Suppressor macrophage treated with lipopolysaccharide for 4 hours (primary cell): ENCODE results near the gene KRTAP5-6.
A peak's percentile ranks its signal among the peaks of the same experiment; 100 is the strongest.
"Not testable (repeated sequence)": the region's sequence is repeated elsewhere in the genome, so short reads cannot be mapped to it uniquely, and the experiment has no call there.

Experiments
- DNase-seq: peaks from one replicate; pipeline ENCODE4 v3.0.0-alpha.2; 2020

The KRTAP5-6 gene

DNA sequence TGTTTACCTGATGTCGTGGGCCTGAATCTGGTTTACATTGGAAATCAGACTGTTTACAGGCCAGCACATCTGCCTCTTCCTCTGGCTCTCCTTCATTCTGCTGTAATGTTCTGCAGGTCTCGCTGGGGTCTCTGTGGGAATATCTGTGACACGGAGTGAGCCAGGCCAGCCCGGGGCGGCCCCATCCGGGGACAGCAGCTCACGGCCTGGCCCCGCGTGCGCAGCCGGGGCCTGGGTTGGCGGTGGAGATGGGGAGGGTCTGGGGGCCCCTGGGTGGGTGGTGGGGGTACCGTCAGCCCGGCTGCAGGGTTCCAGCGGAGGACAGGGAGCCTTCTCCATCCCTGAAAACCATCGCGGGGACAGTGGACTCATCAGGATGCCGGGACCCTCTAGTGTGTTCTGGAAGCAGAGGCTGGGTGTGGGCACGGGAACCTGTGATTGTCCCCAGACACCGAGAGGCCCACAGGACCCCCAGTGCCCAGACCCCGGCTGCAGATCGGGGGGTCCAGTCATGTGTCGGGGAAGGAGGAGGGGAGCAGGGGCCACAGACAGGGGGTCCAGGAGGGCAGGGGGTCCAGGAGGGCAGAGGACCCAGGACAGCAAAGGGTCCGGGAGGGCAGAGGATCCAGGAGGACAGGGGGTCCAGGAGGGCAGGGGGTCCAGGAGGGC lies 13.0 kb upstream of the KRTAP5-6 start:
- DNase-seq, result not testable (repeated sequence)

DNA sequence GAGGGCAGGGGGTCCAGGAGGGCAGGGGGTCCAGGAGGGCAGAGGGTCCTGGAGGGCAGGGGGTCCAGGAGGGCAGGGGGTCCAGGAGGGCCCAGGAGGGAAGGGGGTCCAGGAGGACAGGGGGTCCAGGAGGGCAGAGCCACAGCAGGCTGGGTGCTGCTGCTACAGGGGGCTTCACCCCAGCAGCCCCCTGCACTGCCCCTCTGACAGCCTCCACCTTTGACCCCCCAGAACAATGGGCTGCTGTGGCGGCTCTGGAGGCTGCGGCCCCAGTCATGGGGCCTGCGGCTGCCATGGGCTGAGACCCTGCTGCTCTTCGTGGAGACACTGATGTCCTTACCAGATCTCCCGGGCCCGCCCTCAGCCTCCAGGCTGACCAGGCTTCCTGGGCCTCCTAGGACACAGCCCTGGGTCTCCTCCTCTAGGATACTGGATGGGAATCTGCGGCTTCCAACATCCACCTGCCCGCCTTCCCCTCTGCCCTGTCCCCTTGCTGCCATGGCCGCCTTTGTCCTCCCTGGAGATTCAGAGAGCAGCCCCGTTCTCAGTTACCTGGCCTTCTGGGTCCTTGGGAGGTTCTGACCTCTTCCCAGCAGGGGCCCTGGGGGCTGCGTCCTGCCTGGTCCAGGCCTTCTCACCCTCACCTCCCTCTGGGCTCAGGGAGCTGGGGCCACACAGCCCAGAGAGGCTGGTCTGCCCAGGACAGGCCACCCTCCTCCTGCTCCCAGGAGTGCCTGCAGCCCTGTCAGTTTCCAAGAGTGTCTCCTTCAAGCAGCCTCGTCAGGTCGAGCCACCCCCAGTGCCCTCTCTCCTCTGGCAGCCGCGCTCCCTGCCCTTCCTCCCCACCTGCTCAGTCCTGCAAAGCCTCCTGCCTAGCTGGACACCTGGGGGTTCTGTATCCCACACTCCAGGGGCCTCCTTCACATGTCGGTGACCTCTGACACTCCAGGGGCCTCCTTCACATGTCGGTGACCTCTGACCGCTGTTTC lies 11.8 kb upstream of the KRTAP5-6 start:
- not testable (repeated sequence) for DNase-seq

DNA sequence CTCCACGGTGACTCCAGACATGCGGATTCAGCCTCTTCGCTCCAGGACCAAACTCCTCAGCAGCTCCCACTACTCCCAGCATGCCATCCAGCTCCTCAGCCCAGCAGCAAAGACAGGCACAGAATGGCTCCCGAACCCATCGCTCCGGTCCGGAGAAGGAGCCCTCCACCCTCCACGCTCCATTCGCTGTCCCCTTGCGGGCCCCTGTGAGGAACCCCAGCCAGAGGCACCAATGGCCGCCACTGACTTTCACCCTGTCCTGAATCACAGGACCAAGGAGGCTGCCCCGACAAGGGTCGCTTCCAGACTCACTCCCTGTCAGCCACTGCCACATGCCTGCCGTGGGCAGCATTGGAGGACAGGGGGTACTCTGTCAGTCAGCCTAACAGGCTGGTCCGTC lies 10.8 kb upstream of the KRTAP5-6 start:
- DNase-seq, result not testable (repeated sequence)

DNA sequence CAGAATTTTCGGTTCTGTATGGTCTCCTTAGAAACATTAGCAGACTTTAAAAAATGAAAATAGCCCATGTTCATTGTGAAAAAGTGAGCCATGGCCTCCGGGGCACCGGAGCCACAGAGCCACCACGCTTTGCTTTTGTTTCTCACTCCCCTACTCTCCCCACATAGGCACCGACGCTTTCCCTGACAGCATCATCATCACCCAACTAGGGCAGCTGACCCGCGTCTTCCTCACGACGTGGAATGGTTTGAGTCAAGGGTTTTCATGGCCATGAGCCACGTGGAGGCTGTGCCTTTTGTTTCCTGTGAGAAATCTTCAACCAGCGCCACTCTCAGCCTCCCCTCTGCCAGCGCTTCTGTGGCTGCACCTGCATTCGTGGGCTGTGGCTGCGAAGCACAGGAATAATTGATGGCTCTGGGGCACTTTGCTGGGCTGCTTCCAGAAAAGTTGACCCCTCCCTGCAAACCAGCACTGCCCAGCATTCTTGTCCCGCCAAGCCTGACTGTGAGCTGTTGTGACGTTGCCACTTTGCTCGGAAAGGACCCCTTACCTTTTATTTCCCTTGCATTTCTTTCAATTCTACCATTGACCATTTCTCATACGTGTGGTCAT lies 8.6 kb upstream of the KRTAP5-6 start:
- not testable (repeated sequence) for DNase-seq

DNA sequence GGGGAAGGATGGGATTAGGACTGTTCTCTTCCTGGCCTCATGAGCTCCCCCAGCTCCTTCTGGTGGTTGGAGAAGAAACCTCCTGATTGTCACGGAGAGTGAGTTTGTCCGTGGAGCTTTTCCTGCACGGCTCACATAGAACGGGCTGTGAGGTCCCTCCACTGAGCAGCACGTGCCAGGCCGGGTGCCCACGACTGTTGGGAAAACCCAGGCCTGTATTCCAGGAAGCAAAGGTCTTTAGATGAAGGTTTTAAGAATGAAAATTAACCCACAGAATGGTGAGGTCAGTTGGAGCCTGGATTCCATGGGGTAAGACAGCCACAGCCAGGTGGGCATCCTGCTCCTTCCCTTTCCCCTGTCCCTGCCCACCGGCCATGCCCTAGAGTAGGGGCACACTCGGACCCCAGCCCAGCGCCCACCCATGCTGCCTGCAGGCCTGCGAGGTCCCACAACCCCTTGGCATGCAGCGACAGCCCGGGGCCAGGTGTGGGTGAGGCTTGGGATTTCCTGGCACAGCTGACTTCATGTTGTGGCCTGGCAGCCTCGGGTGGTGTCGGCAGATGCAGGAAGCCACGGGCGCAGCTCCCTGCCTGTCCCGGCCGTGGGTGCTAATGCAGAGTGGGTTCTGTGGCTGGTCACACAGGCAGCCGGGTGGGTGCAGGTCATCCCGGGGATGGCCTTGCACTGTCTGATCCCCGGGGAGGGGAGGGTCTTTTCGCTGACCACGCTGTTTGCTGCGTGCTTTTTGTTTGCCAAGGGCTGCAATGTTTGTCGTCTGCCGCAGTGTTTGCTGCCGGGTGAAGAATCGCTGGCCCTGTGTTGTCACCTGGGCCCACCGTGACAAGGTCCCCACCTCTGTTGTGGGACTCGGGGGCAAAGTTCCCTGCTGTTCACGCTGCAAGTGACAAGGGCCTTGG lies 7.5 kb upstream of the KRTAP5-6 start:
- DNase-seq, result not testable (repeated sequence)

DNA sequence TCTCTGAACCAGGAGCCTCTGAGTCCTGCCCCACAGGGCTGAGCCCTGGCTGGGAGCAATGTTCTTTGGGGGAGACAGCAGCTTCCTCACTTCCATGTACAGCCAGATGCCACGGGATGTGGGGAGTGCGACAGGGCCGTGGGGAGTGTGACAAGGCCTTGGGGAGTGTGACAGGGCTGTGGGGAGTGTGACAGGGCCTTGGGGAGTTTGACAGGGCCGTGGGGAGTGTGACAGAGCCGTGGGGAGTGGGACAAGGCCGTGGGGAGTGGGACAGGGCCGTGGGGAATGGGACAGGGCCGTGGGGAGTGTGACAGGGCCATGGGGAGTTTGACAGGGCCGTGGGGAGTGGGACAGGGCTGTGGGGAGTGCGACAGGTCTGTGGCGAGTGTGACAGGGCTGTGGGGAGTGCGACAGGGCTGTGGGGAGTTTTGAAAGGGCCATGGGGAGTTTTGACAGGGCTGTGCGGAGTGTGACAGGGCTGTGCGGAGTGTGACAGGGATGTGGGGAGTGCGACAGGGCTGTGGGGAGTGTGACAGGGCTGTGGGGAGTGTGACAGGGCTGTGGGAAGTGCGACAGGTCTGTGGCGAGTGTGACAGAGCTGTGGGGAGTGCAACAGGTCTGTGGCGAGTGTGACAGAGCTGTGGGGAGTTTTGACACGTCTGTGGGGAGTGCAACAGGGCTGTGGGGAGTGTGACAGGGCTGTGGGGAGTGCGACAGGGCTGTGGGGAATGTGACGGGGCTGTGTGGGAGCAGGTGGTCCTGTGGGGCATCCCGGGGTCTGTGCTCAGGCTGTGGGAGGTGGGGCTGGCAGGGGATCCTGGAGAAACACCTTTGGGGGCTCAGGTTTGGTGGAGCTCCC lies 6.6 kb upstream of the KRTAP5-6 start:
- no peak for DNase-seq

DNA sequence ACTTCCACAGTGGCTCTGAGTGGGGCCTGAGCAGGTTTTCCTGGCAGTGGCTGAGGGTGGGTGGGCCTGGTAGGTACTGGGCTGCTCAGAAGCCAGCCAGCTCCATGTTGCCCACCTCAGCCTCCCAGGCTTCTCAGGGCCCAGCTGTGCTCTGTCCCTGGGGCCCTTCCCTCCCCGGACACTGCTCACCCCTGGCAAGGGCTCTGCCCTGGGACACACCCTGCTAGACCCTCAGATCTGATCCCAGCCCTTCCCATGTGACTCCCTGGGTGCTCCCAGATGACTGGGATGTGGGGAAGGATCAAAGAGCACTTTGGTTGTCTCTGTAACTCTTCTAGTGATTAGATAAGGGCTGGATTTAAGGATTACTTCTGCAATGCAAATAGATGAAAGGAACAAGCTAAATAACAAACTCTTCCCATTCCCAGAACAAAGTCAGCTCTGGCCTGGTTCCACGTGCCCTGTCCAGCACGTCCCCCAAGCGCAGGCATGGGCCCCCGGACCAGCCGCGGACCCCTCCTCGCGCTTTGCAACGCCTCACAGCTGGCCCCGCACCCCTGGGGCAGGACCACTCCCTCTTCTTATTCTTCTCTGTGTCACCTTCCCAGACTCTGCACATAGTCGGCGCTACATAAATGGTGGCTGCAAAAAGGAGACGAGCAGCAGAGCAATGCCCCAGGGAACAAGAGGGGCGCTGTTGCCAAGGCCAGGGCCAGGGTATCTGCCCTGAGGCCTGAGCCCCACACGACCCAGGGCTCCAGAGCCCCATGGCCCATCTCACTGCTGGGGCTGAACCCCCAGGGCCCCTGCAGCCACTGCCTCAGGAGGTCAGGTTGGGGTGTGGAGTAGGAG lies 5.7 kb upstream of the KRTAP5-6 start:
- DNase-seq, result no peak

DNA sequence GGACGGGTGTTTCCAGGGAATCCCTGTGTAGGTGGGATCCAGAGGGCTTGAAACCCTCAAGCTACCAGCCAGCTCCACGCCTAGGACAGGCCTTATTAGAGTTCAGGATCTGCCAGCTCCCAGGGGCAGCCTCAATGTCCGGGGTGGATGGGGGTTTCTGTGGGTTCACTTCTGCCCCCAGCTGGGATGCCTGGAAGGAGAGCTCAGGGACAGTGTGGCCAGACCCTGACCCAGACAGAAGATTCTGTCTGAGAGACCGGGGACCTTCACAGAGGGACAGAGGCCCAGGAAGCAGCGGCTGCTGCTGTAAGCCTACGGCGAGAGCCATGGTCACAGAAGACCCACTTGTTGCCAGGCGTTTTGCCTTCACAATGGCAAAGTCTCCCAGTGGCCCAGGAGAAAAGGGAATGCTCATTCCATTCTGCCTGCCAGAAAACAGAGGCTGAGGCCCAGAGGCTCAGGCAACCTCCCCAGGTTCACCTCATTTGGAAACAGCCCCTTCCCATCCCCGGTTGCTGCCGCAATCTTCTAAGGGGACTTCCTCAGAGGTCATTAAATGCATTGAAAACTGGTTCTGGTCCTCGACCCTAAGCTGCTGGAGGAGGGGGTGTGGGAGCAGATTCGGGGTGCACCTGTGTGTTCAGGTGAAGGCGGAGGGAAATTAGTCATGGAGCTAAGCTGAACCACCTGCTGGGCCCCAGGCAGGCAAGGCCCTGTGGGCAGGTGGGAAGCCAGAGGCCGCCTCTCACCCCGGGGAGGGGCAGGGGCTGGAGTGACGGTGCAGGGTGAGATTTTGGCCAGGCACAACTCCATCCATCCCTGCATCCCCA lies 4.9 kb upstream of the KRTAP5-6 start:
- no peak for DNase-seq

DNA sequence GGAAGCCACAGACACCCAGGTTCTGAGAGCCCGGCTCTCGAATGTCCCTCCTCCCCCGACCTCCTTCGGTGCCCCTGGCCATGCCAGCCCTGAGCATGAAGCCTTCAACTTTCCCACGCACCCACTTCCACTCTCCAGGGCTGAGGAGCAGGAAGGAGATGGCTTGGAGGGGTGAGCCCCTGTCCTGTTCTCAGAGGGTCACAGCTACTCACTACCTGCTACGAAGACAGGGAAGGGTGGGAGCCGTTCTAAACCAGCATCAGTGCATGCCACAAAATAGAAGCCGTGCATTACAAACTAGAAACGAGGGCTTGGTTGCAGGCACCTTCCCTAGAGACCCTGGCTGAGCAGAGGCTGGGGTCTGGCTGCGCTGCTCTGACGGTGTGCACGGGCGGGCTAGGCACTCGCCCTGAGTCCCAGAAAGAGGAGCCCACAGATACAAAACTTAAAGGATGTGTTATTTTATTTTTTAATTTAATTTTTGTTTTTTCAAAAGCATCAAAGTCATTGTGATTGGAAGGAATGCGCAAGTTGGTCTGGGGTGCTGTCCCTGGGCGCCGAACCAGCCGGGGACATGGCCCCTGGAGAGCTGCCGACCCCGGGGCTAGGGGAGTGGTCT lies 4.2 kb upstream of the KRTAP5-6 start:
- no peak for DNase-seq

DNA sequence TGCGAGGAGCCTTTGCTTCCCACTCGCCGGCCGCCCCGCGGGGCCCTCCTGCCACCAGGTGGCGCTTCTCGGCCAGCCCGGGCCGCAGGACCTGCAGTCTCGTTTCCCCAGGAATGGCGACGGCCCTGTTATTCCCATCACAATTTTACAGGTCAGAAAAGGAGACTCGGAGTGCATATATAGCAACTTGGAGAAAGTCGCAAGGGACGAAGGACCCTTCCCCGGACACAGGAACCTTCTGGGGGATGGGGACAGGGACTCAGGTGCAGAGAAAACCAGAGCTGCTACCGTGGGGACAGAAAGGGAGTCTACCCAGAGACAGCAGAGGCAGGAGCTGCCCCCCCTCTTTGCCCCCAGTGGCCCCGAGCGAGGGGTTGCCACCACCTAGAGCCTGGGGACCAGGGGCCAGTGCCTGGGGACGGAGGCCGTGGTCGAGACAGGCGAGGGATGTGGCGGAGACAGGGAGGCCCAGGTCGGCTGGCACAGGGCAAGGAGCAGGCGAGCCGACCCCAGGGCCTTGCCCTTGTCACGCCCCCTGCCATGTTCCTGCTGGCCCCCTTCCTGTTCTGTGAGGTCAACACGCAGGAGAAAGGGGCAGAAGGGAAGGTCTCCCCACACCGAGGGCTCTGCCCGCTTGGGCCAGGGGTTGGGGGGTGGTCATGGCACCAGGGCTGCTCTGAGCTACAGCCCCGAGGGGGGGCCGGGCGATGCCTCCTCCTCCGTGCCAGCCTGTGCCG lies 3.5 kb upstream of the KRTAP5-6 start:
- DNase-seq, result peak; percentile 80

DNA sequence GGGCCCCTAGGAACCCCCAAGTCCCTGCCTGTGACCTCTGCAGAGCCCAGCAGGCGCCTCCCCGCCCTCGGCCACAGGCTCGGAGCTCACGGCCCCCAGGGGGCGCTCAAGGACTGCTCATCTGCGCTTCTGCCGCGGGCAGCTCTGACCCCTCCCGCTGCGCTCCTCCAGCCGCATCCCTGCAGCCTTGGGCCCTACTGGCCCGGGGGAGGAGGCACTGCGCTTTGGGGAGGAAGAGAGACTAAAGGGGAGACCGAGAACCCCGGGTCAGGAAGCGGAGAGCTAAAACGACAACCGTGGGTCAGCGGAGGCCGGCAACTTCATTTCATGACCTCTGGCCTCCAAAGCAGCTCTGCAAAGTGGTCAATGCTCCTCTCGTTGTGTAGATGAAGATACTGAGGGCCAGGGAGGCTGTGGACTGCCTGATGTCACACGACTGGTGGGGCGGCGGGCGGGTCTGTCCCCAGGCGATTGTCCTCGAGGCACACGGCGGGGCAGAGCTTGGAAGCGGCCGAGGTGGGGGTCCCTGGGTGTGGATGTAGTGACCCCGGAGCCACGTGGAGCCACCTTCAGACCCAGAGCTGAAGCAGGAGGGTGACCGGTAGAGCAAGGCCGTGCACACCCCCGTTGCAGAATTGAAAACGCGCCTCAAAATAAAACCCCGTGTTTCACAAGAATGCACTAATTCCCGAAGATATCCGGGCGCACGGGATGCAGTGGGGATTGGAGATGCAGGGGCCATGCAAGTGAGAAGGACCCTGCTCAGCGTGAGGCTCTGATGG lies 2.7 kb upstream of the KRTAP5-6 start:
- DNase-seq, result peak; percentile 94

DNA sequence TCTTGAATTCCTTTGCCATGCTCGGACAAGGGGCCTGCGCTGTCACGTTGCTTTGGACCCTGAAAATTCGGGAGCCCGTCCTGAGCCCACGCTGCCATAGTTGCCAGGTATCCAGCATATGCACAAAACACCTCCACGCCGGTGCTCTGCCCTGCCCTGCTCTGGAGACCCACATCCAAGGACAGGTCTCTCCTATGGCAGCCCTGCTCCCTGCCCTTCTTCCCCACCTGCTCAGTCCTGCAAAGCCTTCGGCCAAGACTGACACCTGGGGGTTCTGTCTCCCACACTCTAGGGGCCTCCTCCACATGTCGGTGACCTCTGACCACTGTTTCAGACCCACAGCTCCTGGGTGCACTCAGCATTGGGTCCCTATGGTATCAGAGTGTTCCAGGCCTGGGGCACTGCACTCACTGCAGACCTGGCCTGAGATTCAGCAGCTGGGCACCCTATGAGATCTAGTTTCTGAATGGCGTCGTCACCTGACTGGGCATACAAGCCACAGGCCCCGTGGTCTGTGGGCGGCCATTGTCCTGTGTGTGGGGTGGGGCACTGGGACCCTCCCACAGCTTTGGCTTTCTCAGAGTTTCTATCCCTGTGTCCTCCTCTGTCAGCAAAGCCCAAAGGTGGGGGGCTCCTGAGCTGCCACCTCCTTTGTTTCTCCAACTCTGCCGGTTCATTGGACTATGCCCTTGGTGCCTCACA lies 2.0 kb upstream of the KRTAP5-6 start:
- DNase-seq, result no peak

DNA sequence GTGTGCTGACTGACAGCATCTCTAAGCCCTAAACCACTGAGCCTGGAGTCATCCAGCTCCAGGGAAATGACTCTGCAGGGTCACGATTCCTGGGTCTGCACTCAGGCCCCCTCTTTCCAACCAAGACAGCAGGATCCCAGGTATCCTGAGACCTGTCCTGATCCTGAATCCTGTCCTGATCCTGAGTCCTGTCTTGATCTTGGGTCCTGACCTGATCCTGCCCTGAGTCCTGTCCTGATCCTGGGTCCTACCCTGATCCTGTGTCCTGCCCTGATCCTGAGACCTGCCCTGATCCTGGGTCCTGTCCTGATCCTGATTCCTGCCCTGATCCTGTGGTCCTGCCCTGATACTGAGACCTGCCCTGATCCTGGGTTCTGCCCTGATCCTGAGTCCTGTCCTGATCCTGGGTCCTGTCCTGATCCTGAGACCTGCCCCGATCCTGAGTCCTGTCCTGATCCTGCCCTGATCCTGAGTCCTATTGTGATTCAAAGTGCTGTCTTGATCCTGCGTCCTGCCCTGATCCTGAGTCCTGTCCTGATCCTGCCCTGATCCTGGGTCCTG lies 1.4 kb upstream of the KRTAP5-6 start:
- DNase-seq, result no peak

DNA sequence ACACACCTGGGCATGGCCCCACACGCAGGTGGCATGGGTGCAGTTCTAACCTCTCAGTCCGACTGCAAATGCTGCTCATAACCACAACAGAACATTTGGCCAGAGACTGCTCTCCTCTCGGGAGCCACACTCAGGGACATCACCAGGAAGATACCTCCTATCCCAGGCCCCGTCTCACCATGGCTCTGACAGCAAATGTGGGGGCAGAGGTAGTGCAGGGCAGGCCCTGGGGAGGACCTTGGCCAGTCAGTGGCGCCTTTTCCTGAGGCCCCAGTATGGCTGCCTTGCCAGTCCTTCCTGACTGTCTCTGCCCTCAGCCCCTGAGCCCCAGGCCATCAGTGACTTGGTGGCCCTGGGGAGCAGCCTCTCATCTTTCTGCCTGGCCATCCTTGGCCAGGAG lies 2.8 kb downstream of the KRTAP5-6 start:
- DNase-seq, result no peak

DNA sequence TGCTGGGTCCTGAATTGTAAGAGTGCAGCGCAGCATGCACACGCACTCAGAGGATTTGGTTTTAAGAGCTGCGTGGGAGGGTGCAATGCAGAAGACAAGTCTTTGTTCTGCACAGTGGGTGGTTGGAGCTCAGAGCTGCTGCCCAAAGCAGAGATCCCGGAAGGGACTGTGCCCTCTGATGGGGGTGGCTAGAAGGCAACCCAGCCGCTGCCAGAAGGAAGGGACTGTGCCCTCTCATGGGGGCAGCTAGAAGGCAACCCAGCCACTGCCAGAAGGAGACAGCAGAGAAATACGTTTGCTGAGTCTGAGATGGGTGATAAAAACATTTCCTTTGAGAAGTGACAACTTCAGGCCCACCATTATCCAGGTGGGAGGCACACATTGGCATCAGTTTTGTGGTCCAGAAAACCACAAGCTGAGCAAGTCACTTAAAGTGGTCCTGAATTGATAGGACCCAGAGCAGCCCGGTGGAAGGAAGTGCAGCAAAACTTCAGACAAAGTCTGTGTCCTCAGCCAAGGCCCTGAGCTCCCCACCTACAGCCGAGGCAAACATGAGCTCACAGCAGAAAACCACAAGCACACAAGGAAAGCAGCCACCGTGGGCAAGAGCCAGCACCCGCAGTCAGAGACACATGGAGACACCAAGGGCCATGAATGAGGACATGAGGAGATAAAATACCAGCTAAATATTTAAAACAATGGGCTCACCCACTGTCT lies 4.3 kb downstream of the KRTAP5-6 start:
- DNase-seq, result no peak

DNA sequence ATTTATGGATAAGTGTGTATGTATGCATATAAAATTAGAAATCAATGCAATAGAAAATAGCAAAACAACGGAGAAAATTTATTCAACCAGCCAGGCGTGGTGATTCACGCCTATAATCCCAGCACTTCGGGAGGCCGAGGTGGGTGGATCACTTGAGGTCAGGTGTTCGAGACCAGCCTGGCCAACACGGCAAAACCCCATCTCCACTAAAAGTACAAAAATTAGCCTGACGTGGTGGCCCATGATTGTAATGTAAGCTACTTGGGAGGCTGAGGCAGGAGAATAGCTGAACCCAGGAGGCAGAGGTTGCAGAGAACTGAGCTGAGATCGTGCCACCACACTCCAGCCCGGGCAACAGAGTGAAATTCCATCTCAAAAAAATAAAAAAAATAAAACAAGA lies 5.5 kb downstream of the KRTAP5-6 start:
- no peak for DNase-seq
